Trophoblast cell (in vitro differentiated cells and primary cell): Measurements from ENCODE around the gene SPATA6.
"Not testable (repeated sequence)": the region's sequence is repeated elsewhere in the genome, so short reads cannot be mapped to it uniquely, and the experiment has no call there.

Experiments used
- DNase-seq, 2 donors: peaks; one replicate each; pipeline ENCODE4 v3.0.0-alpha.2; 2016
- H2AFZ ChIP-seq: 2 replicates; pipeline ENCODE4 v1.6.1; 2013; ENCODE audit warnings: low read length, moderate library complexity, mild to moderate bottlenecking; ENCODE audit not compliant: insufficient read depth, poor library complexity
- H2AK5ac ChIP-seq: 2 replicates; pipeline ENCODE4 v1.6.1; 2013; ENCODE audit warnings: mild to moderate bottlenecking, low read length
- H2BK120ac ChIP-seq: 2 replicates; pipeline ENCODE4 v1.6.1; 2013; ENCODE audit warnings: low read length, mild to moderate bottlenecking, moderate library complexity; ENCODE audit not compliant: insufficient read depth, poor library complexity
- H2BK12ac ChIP-seq: 2 replicates; pipeline ENCODE4 v1.6.1; 2013; ENCODE audit warnings: mild to moderate bottlenecking, low read length, moderate library complexity
- H2BK5ac ChIP-seq: 2 replicates; pipeline ENCODE4 v1.6.1; 2013; ENCODE audit warnings: low read length, low read depth, moderate library complexity, mild to moderate bottlenecking; ENCODE audit not compliant: poor library complexity
- H3K14ac ChIP-seq: 2 replicates; pipeline ENCODE4 v1.6.1; 2013; ENCODE audit warnings: mild to moderate bottlenecking, low read length
- H3K18ac ChIP-seq: 2 replicates; pipeline ENCODE4 v1.6.1; 2013; ENCODE audit warnings: mild to moderate bottlenecking, low read length
- H3K23ac ChIP-seq: 2 replicates; pipeline ENCODE4 v1.6.1; 2013; ENCODE audit warnings: low read length
- H3K27ac ChIP-seq: 2 replicates; pipeline ENCODE4 v1.5.1; 2013; ENCODE audit warnings: low read depth, mild to moderate bottlenecking, inconsistent platforms, low read length, moderate library complexity
- H3K27me3 ChIP-seq: 2 replicates; pipeline ENCODE4 v1.6.1; 2013; ENCODE audit warnings: inconsistent platforms, mild to moderate bottlenecking, low read length, moderate library complexity; ENCODE audit not compliant: insufficient read depth
- H3K36me3 ChIP-seq, 2 experiments: 1 replicate in 1 of 2; 2 replicates in 1 of 2; pipeline ENCODE4 v1.6.1; 2013; ENCODE audit warnings: low read length in 2 of 2, mild to moderate bottlenecking in 2 of 2, moderate library complexity in 1 of 2; ENCODE audit not compliant: insufficient read depth in 2 of 2, control insufficient read depth in 1 of 2
- H3K4ac ChIP-seq: 2 replicates; pipeline ENCODE4 v1.6.1; 2013; ENCODE audit warnings: low read depth, mild to moderate bottlenecking, low read length, moderate library complexity
- H3K4me1 ChIP-seq, 2 experiments: 1 replicate in 1 of 2; 2 replicates in 1 of 2; pipeline ENCODE4 v1.6.1; 2013; ENCODE audit warnings: low read length in 2 of 2, mild to moderate bottlenecking in 2 of 2, moderate library complexity in 1 of 2; ENCODE audit not compliant: insufficient read depth in 2 of 2, control insufficient read depth in 1 of 2
- H3K4me2 ChIP-seq: 2 replicates; pipeline ENCODE4 v1.6.1; 2013; ENCODE audit warnings: inconsistent platforms, mild to moderate bottlenecking, low read length, moderate library complexity
- H3K4me3 ChIP-seq: 2 replicates; pipeline ENCODE4 v1.5.1; 2013; ENCODE audit warnings: mild to moderate bottlenecking, low read depth, low read length, inconsistent platforms
- H3K79me1 ChIP-seq: one replicate; pipeline ENCODE4 v1.6.1; 2013; ENCODE audit warnings: low read length
- H3K79me2 ChIP-seq: 2 replicates; pipeline ENCODE4 v1.6.1; 2013; ENCODE audit warnings: low read length, mild to moderate bottlenecking; ENCODE audit not compliant: control insufficient read depth, insufficient read depth, poor library complexity
- H3K9ac ChIP-seq: 2 replicates; pipeline ENCODE4 v1.6.1; 2013; ENCODE audit warnings: mild to moderate bottlenecking, low read length
- H3K9me3 ChIP-seq: 2 replicates; pipeline ENCODE4 v1.6.1; 2013; ENCODE audit warnings: low read depth, mild to moderate bottlenecking, control low read depth, inconsistent platforms, low read length; ENCODE audit not compliant: insufficient read depth
- H4K12ac ChIP-seq: 2 replicates; pipeline ENCODE4 v1.6.1; 2013; ENCODE audit warnings: low read depth, mild to moderate bottlenecking, low read length, moderate library complexity
- H4K8ac ChIP-seq: 2 replicates; pipeline ENCODE4 v1.6.1; 2013; ENCODE audit warnings: low read depth, mild to moderate bottlenecking, low read length, moderate library complexity
- H4K91ac ChIP-seq: one replicate; pipeline ENCODE4 v1.6.1; 2013; ENCODE audit warnings: low read depth, mild to moderate bottlenecking, low read length, moderate library complexity
- WGBS: extraction: QIAGEN DNeasy Blood & Tissue Kit; methylation state at CpG from one replicate; pipeline ENCODE4 v1.1.7; 2013; ENCODE audit warnings: missing lambda C conversion rate; ENCODE audit not compliant: insufficient read length, insufficient coverage; ENCODE audit errors: extremely low coverage; 5-methylcytosine and 5-hydroxymethylcytosine counted together

SPATA6 gene

DNA sequence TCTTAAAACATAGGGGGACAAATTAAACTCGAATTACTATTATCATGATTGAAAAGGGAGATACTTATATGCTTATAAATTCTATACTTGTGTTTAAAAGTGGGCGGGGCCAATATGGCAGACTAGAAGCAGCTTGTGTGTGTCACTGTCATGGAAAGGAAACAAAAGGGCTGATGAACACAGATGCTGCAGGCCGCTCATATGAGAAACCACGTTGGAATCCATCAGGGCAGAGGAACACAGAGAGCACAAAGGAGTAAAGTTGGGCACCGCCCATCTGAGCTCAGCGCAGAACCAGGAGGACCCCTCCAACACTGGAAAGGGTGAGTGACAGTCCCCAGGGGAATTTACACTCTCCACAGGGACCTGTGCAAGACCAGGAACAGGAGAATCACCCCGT is 142.5 kb downstream of the SPATA6 start:
- no peak overlapping the region for H2BK5ac ChIP-seq
- no CpG with 5 or more reads among the region's 7 CpGs for WGBS
- no peak overlapping the region for H4K91ac ChIP-seq
- H3K79me2 ChIP-seq, result no peaks in the 10 kb centered on the region
- no peak overlapping the region for H4K12ac ChIP-seq
- peaks cover 8% of the 10 kb centered on the region for H3K9me3 ChIP-seq
- H3K79me1 ChIP-seq, result no peaks in the 10 kb centered on the region
- no peak overlapping the region for H2BK12ac ChIP-seq
- H3K4me3 ChIP-seq, result no peak overlapping the region
- no peak overlapping the region for H3K4me2 ChIP-seq
- no peak overlapping the region for H2AFZ ChIP-seq
- H3K4ac ChIP-seq, result no peak overlapping the region
- H3K4me1 ChIP-seq, result no peaks in the 10 kb centered on the region
- no peak overlapping the region for H3K18ac ChIP-seq
- no peak overlapping the region for H2AK5ac ChIP-seq
- no peak overlapping the region for H3K9ac ChIP-seq
- no peak overlapping the region for H3K14ac ChIP-seq
- no peaks in the 10 kb centered on the region for H3K36me3 ChIP-seq
- H3K27ac ChIP-seq, result no peak overlapping the region
- no peak overlapping the region for H3K23ac ChIP-seq
- DNase-seq, result no peak
- no peak overlapping the region for H2BK120ac ChIP-seq
- no peak overlapping the region for H4K8ac ChIP-seq
- H3K27me3 ChIP-seq, result no peaks in the 10 kb centered on the region

DNA sequence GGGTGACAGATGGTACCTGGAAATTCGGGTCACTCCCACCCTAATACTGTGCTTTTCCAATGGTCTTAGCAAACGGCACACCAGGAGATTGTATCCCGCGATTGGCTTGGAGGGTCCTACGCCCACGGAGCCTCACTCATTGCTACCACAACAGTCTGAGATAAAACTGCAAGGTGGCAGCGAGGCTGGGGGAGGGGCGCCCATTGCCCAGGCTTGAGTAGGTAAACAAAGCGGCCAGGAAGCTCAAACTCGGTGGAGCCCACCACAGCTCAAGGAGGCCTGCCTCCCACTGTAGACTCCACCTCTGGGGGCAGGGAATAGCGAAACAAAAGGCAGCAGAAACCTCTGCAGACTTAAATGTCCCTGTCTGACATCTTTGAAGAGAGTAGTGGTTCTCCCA is 160.2 kb downstream of the SPATA6 start:
- H3K27ac ChIP-seq, H3K4ac ChIP-seq, H3K18ac ChIP-seq, H3K27me3 ChIP-seq, H3K9ac ChIP-seq, H2BK12ac ChIP-seq, H3K79me2 ChIP-seq, DNase-seq, H3K14ac ChIP-seq, H2AFZ ChIP-seq, H3K4me1 ChIP-seq, H3K23ac ChIP-seq, H4K12ac ChIP-seq, H2BK5ac ChIP-seq, H3K4me2 ChIP-seq, H3K36me3 ChIP-seq, H2BK120ac ChIP-seq, H3K4me3 ChIP-seq, H3K9me3 ChIP-seq, H4K91ac ChIP-seq, H2AK5ac ChIP-seq, H4K8ac ChIP-seq, H3K79me1 ChIP-seq: not testable (repeated sequence)
- no CpG with 5 or more reads among the region's 11 CpGs for WGBS

DNA sequence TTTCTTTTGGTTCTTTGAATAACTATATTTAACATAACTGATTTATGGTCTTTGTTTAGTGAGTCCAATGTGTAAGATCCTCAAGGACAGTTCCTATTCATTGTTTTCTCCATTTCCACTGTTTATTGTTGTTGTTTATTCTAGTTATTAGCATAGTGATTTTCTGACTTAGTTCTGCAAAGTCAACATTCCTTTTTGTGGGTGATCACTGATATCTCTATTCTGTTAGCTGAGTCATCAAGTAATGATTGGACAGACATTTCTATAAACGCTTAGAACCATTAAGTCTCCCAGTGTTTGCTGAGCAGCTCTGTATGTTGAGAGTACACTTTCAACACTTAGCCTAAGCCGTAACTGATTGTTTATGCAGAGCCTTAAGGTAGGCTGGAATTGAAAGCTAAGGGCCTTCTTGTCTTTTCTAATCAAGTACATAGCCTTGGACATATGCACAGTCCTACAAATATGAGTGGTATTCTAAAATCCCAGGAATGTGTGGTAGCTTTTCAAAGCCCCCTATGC is 162.4 kb downstream of the SPATA6 start:
- H4K12ac ChIP-seq, result no peak overlapping the region
- H3K9ac ChIP-seq, result no peak overlapping the region
- H4K8ac ChIP-seq, result no peak overlapping the region
- H3K14ac ChIP-seq, result no peak overlapping the region
- no peak overlapping the region for H2AK5ac ChIP-seq
- H3K4me1 ChIP-seq, result no peaks in the 10 kb centered on the region
- no peak overlapping the region for H4K91ac ChIP-seq
- H3K23ac ChIP-seq, result no peak overlapping the region
- H2AFZ ChIP-seq, result no peak overlapping the region
- H3K79me1 ChIP-seq, result no peaks in the 10 kb centered on the region
- H3K4ac ChIP-seq, result no peak overlapping the region
- H3K9me3 ChIP-seq, result peaks cover 4% of the 10 kb centered on the region
- H2BK5ac ChIP-seq, result no peak overlapping the region
- no peaks in the 10 kb centered on the region for H3K79me2 ChIP-seq
- H3K27me3 ChIP-seq, result no peaks in the 10 kb centered on the region
- no CpG with 5 or more reads among the region's 2 CpGs for WGBS
- H3K27ac ChIP-seq, result no peak overlapping the region
- no peak for DNase-seq
- no peak overlapping the region for H3K18ac ChIP-seq
- H3K4me3 ChIP-seq, result no peak overlapping the region
- H3K36me3 ChIP-seq, result no peaks in the 10 kb centered on the region
- H2BK12ac ChIP-seq, result no peak overlapping the region
- H2BK120ac ChIP-seq, result no peak overlapping the region
- H3K4me2 ChIP-seq, result no peak overlapping the region

DNA sequence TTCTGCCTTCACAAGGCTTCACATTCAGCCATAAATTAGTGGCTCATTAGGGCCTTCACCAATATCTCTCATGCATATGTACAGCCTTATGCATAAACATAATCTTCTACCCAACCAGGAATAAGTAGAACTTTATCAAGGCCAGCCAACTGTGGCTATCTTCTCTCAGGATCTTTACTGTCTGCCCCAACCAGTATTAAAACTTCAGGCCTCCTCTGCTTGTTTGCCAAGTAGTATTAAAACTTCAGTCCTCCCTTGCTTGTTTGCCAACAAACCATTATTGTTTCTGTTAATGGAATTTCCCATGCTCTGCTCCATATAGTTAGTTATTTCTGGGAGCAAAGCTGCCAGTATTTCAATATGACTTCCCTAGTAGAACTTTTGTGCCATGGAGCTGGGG is 169.4 kb downstream of the SPATA6 start:
- Histone ChIP-seq H2BK5ac (no peak overlapping the region), H2AFZ (no peak overlapping the region), H4K91ac (no peak overlapping the region), H2BK12ac (no peak overlapping the region), H3K23ac (no peak overlapping the region), H3K27me3 (no peaks in the 10 kb centered on the region), H3K79me1 (no peaks in the 10 kb centered on the region), H4K8ac (no peak overlapping the region), H3K4me3 (no peak overlapping the region), H3K4me1 (no peaks in the 10 kb centered on the region), H3K27ac (no peak overlapping the region), H4K12ac (no peak overlapping the region), H3K4ac (no peak overlapping the region), H3K36me3 (no peaks in the 10 kb centered on the region), H2AK5ac (no peak overlapping the region), H3K9me3 (no peaks in the 10 kb centered on the region), H2BK120ac (no peak overlapping the region), H3K4me2 (no peak overlapping the region), H3K18ac (no peak overlapping the region), H3K79me2 (no peaks in the 10 kb centered on the region), H3K14ac (no peak overlapping the region), H3K9ac (no peak overlapping the region)
- no peak for DNase-seq
